Kidney (tissue), 14 donors: Measurements from ENCODE around the gene SYK. TPM values are rescaled to one million over a fixed set of nuclear protein-coding genes. Genes with fewer than 3 reads are reported as not detected.
"Not testable (repeated sequence)": the region's sequence is repeated elsewhere in the genome, so short reads cannot be mapped to it uniquely, and the experiment has no call there.

ENCODE experiments used
- DNase-seq, 5 donors: peaks; one replicate each; pipeline ENCODE4 v3.0.0-alpha.2; 2013 to 2020
- FAIRE-seq: peaks from 2 replicates; lab custom pipeline; 2012; peaks lifted over from hg19 to GRCh38; lab: Jason Lieb, UNC
- H3K27ac ChIP-seq, 2 donors: one replicate each; pipeline ENCODE4 v1.7.0; 2013; ENCODE audit warnings: low read depth in 2 of 2, low read length in 2 of 2, inconsistent platforms in 1 of 2
- H3K27me3 ChIP-seq: one replicate; pipeline ENCODE4 v1.7.1; 2013; ENCODE audit warnings: low read length, inconsistent platforms; ENCODE audit not compliant: control insufficient read depth, insufficient read depth
- H3K36me3 ChIP-seq, 3 donors: one replicate each; pipeline versions ENCODE4 v1.7.0 to v1.7.1; 2013; ENCODE audit warnings: low read length in 3 of 3, control low read depth in 1 of 3, inconsistent platforms in 1 of 3; ENCODE audit not compliant: insufficient read depth in 3 of 3, control insufficient read depth in 2 of 3
- H3K4me1 ChIP-seq, 3 donors: one replicate each; pipeline versions ENCODE4 v1.7.0 to v1.7.1; 2013; ENCODE audit warnings: low read length in 3 of 3, inconsistent platforms in 1 of 3, low read depth in 1 of 3; ENCODE audit not compliant: control insufficient read depth in 2 of 3, insufficient read depth in 2 of 3
- H3K4me3 ChIP-seq, 3 donors: one replicate each; pipeline versions ENCODE4 v1.7.0 to v1.8.1; 2013; ENCODE audit warnings: low read length in 3 of 3, control low read depth in 1 of 3, inconsistent platforms in 1 of 3
- H3K9ac ChIP-seq, 3 donors: one replicate each; pipeline versions ENCODE4 v1.7.0 to v1.7.1; 2013; ENCODE audit warnings: low read length in 3 of 3, control low read depth in 1 of 3, inconsistent platforms in 1 of 3
- H3K9me3 ChIP-seq, 3 donors: one replicate each; pipeline versions ENCODE4 v1.7.0 to v1.7.1; 2013; ENCODE audit warnings: low read length in 3 of 3, control low read depth in 1 of 3, inconsistent platforms in 1 of 3; ENCODE audit not compliant: control insufficient read depth in 2 of 3, insufficient read depth in 1 of 3
- intact Hi-C: fragments of 100-400 bp; cut with DNase I; formaldehyde crosslinking; loops from one replicate; pipeline ENCODE4 v1.11.1; 2022
- polyA plus RNA-seq: library from polyadenylated mRNA; stranded (reverse); fragments of 350-450 nt; fragmentation: Illumina TruSeq; extraction: RNeasy Lipid Tissue Mini Kit (QIAGEN cat#74804); gene quantifications from one replicate; pipeline ENCODE4 v1.2.3, GENCODE V29; 2014; ENCODE audit warnings: low read depth, low replicate concordance; ENCODE audit not compliant: insufficient read depth
- total RNA-seq: library from RNA; stranded (reverse); fragmentation: NEBNext Ultra II Directional; extraction: Animal tissue kit (Norgen Biotek cat#: 25700); gene quantifications from one replicate; pipeline ENCODE4 v1.2.1, GENCODE V29; 2021
- TF ChIP-seq, protein P1 (sequence below): IDR thresholded peaks from 3 replicates; pipeline ENCODE4 v1.5.1; 2012; ENCODE audit warnings: mild to moderate bottlenecking, moderate library complexity, borderline replicate concordance; ENCODE audit not compliant: insufficient read depth; ENCODE audit errors: extremely low read depth
- donor health status: control.
- donor health status: control.
- donor health status: control.
- donor health status: control.
- donor health status: control.
- donor health status: DM: yes; HTN: yes; CAD: no.
- donor health status: Normal renal cell carcinoma (clear cell type).

SYK gene
- total and polyA plus RNA-seq, 2 donors from 2014 or later: 13.3 to 52.2 TPM

DNA sequence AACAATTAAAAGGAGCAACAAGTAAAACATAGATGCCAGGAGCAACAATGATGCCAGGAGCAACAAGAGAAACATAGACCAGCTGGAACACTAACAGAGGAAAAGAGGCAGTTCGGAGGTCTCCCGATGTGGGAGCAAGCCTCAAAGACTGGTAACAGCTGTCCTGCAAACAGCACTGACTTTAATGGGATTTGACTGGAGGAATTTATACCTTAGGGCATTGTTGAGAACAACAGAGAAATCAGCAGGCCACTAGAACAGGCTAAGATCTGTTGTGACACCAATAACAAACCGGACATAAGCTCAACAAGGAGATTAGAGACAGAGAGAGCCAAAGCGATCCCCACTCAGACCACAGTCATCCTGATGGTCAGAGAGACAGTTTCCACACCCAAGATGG lies 11.8 kb upstream of the SYK start:
- Histone ChIP-seq H3K4me1 (no peaks in the 10 kb centered on the region), H3K27me3 (no peaks in the 10 kb centered on the region), H3K9ac (no peak overlapping the region), H3K9me3 (no peaks in the 10 kb centered on the region), H3K27ac (no peak overlapping the region), H3K36me3 (no peaks in the 10 kb centered on the region), H3K4me3 (no peak overlapping the region)
- TF ChIP-seq, protein P1, sequence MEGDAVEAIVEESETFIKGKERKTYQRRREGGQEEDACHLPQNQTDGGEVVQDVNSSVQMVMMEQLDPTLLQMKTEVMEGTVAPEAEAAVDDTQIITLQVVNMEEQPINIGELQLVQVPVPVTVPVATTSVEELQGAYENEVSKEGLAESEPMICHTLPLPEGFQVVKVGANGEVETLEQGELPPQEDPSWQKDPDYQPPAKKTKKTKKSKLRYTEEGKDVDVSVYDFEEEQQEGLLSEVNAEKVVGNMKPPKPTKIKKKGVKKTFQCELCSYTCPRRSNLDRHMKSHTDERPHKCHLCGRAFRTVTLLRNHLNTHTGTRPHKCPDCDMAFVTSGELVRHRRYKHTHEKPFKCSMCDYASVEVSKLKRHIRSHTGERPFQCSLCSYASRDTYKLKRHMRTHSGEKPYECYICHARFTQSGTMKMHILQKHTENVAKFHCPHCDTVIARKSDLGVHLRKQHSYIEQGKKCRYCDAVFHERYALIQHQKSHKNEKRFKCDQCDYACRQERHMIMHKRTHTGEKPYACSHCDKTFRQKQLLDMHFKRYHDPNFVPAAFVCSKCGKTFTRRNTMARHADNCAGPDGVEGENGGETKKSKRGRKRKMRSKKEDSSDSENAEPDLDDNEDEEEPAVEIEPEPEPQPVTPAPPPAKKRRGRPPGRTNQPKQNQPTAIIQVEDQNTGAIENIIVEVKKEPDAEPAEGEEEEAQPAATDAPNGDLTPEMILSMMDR: no peak
- intact Hi-C loops: no loop called here
- DNase-seq: peak in 3 of 5 donors; percentile 24 to 79 (median 58)
- no peak for FAIRE-seq

DNA sequence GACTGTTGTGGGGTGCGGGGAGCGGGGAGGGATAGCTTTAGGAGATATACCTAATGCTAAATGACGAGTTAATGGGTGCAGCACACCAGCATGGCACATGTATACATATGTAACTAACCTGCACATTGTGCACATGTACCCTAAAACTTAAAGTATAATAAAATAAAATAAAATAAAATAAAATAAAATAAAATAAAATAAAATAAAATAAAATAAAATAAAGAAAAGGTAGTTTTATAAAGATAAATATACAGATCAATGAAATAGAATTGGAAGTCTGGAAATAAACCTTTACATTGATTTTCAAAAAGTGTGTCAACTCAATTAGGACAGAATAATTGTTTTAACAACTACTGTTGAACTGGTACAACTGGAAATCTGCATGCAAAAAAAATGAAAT lies 8.6 kb upstream of the SYK start:
- H3K4me1 ChIP-seq, H3K27ac ChIP-seq, FAIRE-seq, intact Hi-C loops, H3K36me3 ChIP-seq, H3K4me3 ChIP-seq, DNase-seq, H3K9ac ChIP-seq, H3K9me3 ChIP-seq, H3K27me3 ChIP-seq: not testable (repeated sequence)

DNA sequence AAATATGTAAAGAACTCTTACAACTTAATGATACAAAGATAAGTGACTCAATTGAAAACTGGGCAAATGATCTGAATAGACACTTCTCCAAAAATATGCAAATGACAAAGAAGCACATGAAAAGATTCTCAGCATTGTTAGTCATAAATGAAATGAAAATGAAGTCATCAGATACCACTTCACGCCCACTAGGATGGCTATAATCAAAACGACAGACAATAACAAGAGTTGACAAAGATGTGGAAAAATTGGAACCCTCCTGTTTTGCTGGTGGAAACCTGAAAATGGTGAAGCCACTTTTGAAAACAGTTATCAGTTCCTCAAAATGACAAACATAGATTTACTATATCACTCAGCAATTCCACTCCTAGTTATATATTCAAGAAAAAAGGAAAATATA lies 7.9 kb upstream of the SYK start:
- intact Hi-C loops: no loop called here
- Histone ChIP-seq H3K4me3 (no peak overlapping the region), H3K27me3 (no peaks in the 10 kb centered on the region), H3K4me1 (no peaks in the 10 kb centered on the region), H3K36me3 (no peaks in the 10 kb centered on the region), H3K27ac (no peak overlapping the region), H3K9me3 (no peaks in the 10 kb centered on the region), H3K9ac (no peak overlapping the region)
- TF ChIP-seq, protein P1: no peak
- DNase-seq: no peak
- no peak for FAIRE-seq

DNA sequence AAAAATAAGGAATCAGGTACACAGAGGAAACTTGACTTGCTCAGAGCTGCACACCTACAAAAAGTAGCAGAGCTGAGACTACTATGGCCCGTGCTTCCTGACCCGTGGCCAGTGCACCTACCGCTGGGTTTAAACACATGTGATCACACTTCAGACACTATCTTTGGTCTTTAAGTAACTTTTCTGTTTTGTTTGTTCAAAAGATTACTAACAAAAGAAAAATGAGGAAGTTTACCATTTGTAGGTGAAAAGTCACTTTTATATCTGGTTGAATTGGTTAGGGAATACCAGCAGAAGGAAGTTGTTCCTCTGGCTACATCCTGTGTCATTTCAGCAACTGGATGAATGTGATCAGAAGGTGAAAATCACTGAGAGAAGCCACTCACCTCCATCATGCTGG lies 6.5 kb upstream of the SYK start:
- H3K4me1 ChIP-seq: no peaks in the 10 kb centered on the region
- H3K4me3 ChIP-seq: no peak overlapping the region
- H3K27me3 ChIP-seq: no peaks in the 10 kb centered on the region
- H3K9me3 ChIP-seq: no peaks in the 10 kb centered on the region
- TF ChIP-seq, protein P1: no peak
- H3K27ac ChIP-seq: no peak overlapping the region
- DNase-seq: no peak
- no peak for FAIRE-seq
- intact Hi-C loops: no loop called here
- no peaks in the 10 kb centered on the region for H3K36me3 ChIP-seq
- no peak overlapping the region for H3K9ac ChIP-seq
